ENCODE results near the gene SNN. TPM values are rescaled to one million over a fixed set of nuclear protein-coding genes. Genes with fewer than 3 reads are reported as not detected.

The SNN gene
- total and polyA plus RNA-seq, 2 of the 4 experiments (the other 2 are of a cell fraction): 10.0 to 13.0 TPM

DNA sequence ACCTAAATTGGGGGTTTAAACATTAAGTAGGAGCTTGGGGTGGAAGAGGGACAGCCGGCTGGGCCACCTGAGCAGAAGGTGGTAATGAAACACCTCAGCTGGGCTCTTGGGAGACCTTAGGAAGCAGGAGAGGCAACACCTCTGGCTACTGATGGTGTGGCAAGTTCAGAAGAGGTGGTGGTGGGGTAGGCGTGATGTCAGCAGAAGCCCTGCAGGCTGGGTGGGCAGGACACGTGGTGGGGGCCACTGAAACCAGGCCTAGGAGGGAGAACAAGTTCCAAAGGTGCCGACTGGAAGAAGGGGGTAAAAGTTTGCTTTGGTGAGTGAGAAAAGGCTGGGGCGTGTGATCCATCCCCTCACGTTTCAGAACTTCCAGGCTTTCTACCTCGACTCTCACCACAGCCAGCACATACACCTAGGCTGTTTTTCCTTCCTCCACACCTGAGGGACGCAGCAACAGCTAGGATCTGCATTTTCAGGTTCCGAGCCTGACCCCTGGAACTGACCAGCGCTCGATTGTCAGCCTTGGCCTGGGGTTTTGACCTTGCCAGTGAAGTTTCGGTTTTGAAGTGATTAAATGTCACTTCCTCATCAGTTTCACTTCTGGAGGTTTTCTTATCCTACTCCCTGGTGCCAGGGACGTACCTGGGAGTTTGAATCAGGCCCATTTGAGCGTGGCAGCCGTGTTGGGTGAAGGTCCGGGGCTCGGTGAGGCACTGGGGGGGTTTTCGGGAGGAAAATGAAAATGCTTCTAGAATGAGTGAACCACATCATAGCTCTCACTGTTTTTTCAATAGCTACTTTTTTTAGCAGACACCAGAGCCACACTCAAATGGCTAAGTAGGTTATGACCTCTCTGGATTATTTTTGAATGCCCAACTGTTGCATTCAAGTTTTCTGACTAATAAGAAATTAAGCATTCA is 10.0 kb downstream of the SNN start (continued):
- no peak for TF ChIP-seq SMC3 (IDR thresholded peaks at IDR 0.05; ENCODE audit: low read depth, low read length)
- TF ChIP-seq POLR2A (IDR thresholded peaks at IDR 0.05; ENCODE audit: low read depth, low read length): no peak

DNA sequence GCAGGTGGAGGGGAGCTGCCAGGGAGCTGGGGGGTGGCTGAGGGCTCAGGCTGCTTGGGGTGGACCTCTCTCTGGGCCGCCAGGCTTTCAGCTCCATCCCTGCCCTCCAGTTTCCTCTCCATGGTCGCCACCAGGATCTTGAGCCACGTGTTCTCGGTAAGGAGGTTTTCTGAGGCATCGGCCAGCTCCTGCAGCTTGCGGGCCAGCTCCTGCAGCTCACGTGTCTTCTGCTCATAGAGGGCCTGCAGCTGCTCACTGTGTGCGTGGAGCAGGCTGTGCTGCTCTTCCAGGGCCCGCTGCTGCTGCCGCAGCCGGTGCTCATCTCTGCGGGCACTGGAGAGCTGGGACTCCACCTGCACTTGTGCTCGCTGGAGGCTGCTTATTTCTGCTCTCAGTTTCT is 11.0 kb downstream of the SNN start:
- no peak overlapping the region for H2BK120ac ChIP-seq (ENCODE audit: low read depth, low read length)
- H3K27me3 ChIP-seq (ENCODE audit: control insufficient read depth, insufficient read depth, low read length): no peaks in the 10 kb centered on the region
- peaks cover 30% of the 10 kb centered on the region for H3K4me1 ChIP-seq (ENCODE audit: control insufficient read depth, insufficient read depth, low read length)
- H4K91ac ChIP-seq (ENCODE audit: insufficient read depth, low read depth, low read length): no peak overlapping the region
- H3K9ac ChIP-seq (ENCODE audit: low read depth, low read length): no peak overlapping the region
- BruUV-seq (replicated peaks): no TSS peak
- H3K9me1 ChIP-seq (ENCODE audit: insufficient read depth, low read length): peaks cover 36% of the 10 kb centered on the region
- H4K8ac ChIP-seq (ENCODE audit: low read depth in 2 of 2, low read length in 2 of 2): no peak overlapping the region
- DNase-seq (no peak), ATAC-seq (ENCODE audit: low read depth) (no peak)
- no peak overlapping the region for H2BK20ac ChIP-seq (ENCODE audit: low read depth, low read length)
- in situ Hi-C loops (cut with MboI; ENCODE audit: low sequenced_read_pairs) (no loop called here), intact Hi-C loops (cut with micrococcal nuclease) (no loop called here), dilution Hi-C loops (cut with HindIII; ENCODE audit: low sequenced_read_pairs, unreplicated experiment) (no loop called here)
- peaks cover 64% of the 10 kb centered on the region for H3K36me3 ChIP-seq (ENCODE audit: control insufficient read depth, insufficient read depth, low read length)
- H2AK5ac ChIP-seq (ENCODE audit: low read depth, low read length): no peak overlapping the region
- ChIA-PET POLR2A (ENCODE audit: unreplicated experiment) (no interaction called here), CTCF (no interaction called here)
- H3K4ac ChIP-seq (ENCODE audit: low read depth, low read length): no peak overlapping the region
- no peak overlapping the region for H4K5ac ChIP-seq (ENCODE audit: low read depth, low read length)
- WGBS, 2 experiments (ENCODE audit: extremely low coverage in 2 of 2, insufficient read length in 1 of 2): 88% methylated on average over 10 of the region's 13 CpGs; no CpG with 5 or more reads in 1 of the 2 experiments
- no peak overlapping the region for H3K4me3 ChIP-seq (ENCODE audit: insufficient read depth, low read depth, low read length)
- H3K79me1 ChIP-seq (ENCODE audit: low read depth in 1 of 2, low read length in 2 of 2): peaks cover 34 to 91% of the 10 kb centered on the region in 2 experiments
- H2BK5ac ChIP-seq (ENCODE audit: low read depth, low read length, poor library complexity, severe bottlenecking): no peak overlapping the region
- peaks cover 86% of the 10 kb centered on the region for H4K20me1 ChIP-seq (ENCODE audit: insufficient read depth, low read length)
- H2AK9ac ChIP-seq (replicated peaks; ENCODE audit: low read depth, low read length, poor library complexity): no peak overlapping the region
- no peak overlapping the region for H3K23ac ChIP-seq (ENCODE audit: low read depth, low read length)
- no peak overlapping the region for H3K56ac ChIP-seq (ENCODE audit: extremely low read depth, insufficient read depth, low read length)
- no peak overlapping the region for H3K18ac ChIP-seq (ENCODE audit: low read depth, low read length)
- H3K4me2 ChIP-seq (ENCODE audit: low read depth, low read length): no peak overlapping the region
- H3K27ac ChIP-seq (ENCODE audit: insufficient read depth, low read length): no peak overlapping the region
- no peak overlapping the region for H3K14ac ChIP-seq (replicated peaks; ENCODE audit: low read depth, low read length)
- H2BK15ac ChIP-seq (ENCODE audit: low read depth, low read length): no peak overlapping the region
- no peak overlapping the region for H2AFZ ChIP-seq (replicated peaks; ENCODE audit: low read length, poor library complexity)
- H3K9me3 ChIP-seq (ENCODE audit: control insufficient read depth, insufficient read depth, low read length): no peaks in the 10 kb centered on the region
- TF ChIP-seq CEBPB (IDR thresholded peaks at IDR 0.05; ENCODE audit: low read depth, low read length): no peak
- TF ChIP-seq, protein P1, sequence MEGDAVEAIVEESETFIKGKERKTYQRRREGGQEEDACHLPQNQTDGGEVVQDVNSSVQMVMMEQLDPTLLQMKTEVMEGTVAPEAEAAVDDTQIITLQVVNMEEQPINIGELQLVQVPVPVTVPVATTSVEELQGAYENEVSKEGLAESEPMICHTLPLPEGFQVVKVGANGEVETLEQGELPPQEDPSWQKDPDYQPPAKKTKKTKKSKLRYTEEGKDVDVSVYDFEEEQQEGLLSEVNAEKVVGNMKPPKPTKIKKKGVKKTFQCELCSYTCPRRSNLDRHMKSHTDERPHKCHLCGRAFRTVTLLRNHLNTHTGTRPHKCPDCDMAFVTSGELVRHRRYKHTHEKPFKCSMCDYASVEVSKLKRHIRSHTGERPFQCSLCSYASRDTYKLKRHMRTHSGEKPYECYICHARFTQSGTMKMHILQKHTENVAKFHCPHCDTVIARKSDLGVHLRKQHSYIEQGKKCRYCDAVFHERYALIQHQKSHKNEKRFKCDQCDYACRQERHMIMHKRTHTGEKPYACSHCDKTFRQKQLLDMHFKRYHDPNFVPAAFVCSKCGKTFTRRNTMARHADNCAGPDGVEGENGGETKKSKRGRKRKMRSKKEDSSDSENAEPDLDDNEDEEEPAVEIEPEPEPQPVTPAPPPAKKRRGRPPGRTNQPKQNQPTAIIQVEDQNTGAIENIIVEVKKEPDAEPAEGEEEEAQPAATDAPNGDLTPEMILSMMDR (conservative IDR thresholded peaks at IDR 0.05; ENCODE audit: low read depth, low read length): no peak
- no peak for TF ChIP-seq RCOR1 (IDR thresholded peaks at IDR 0.05; ENCODE audit: insufficient replicate concordance, low read length)
- no peak for TF ChIP-seq MXI1 (IDR thresholded peaks at IDR 0.05; ENCODE audit: borderline replicate concordance, low read depth, low read length)
- no peak for TF ChIP-seq SMC3 (IDR thresholded peaks at IDR 0.05; ENCODE audit: low read depth, low read length)
- no peak for TF ChIP-seq BHLHE40 (IDR thresholded peaks at IDR 0.05; ENCODE audit: low read depth, low read length)
- no peak for TF ChIP-seq NFE2L2 (IDR thresholded peaks at IDR 0.05; ENCODE audit: low read depth, low read length)
- no peak for TF ChIP-seq POLR2A (IDR thresholded peaks at IDR 0.05; ENCODE audit: low read depth, low read length)
- TF ChIP-seq FOS (IDR thresholded peaks at IDR 0.05; ENCODE audit: low read depth, low read length): no peak
- TF ChIP-seq CHD1 (IDR thresholded peaks at IDR 0.05; ENCODE audit: low read depth, low read length): no peak
- TF ChIP-seq RFX5 (IDR thresholded peaks at IDR 0.05; ENCODE audit: low read depth, low read length): no peak
- TF ChIP-seq, protein P2, sequence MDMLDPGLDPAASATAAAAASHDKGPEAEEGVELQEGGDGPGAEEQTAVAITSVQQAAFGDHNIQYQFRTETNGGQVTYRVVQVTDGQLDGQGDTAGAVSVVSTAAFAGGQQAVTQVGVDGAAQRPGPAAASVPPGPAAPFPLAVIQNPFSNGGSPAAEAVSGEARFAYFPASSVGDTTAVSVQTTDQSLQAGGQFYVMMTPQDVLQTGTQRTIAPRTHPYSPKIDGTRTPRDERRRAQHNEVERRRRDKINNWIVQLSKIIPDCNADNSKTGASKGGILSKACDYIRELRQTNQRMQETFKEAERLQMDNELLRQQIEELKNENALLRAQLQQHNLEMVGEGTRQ (IDR thresholded peaks at IDR 0.05; ENCODE audit: low read depth, low read length): no peak
